HepG2 (cell line): ENCODE results near the gene MGST2. TPM values are rescaled to one million over a fixed set of nuclear protein-coding genes. Genes with fewer than 3 reads are reported as not detected.
A peak's percentile ranks its signal among the peaks of the same experiment; 100 is the strongest.

Source experiments
- ATF7 ChIP-seq, 2 experiments: fragments of 450-650 bp in 1 of 2; sonication (generic) in 1 of 2; formaldehyde crosslinking in 1 of 2; IDR thresholded peaks; 2 replicates each; pipeline versions ENCODE4 v1.4.0 to v1.6.1; 2016 to 2020; ENCODE audit warnings: antibody characterized with exemption in 1 of 2, mild to moderate bottlenecking in 1 of 2, missing genetic modification reagents in 1 of 2
- FOSL1 ChIP-seq: sonication (generic); formaldehyde crosslinking; IDR thresholded peaks from 2 replicates; pipeline ENCODE4 v1.9.0; 2021; ENCODE audit warnings: missing genetic modification reagents, borderline replicate concordance
- HDAC1 ChIP-seq: sonication (generic); formaldehyde crosslinking; IDR thresholded peaks from 2 replicates; pipeline ENCODE4 v1.5.1; 2020; ENCODE audit warnings: mild to moderate bottlenecking, missing genetic modification reagents
- HOXA9 ChIP-seq: sonication (generic); formaldehyde crosslinking; IDR thresholded peaks from 2 replicates; pipeline ENCODE4 v1.8.1; 2022; ENCODE audit warnings: missing genetic modification reagents, mild to moderate bottlenecking, moderate library complexity, borderline replicate concordance
- MZF1 ChIP-seq: sonication (generic); formaldehyde crosslinking; IDR thresholded peaks from 2 replicates; pipeline ENCODE4 v1.8.1; 2023; ENCODE audit warnings: mild to moderate bottlenecking, missing genetic modification reagents, borderline replicate concordance
- NR2F1 ChIP-seq, 2 experiments: fragments of 450-650 bp in 1 of 2; formaldehyde crosslinking in 1 of 2; IDR thresholded peaks; 2 replicates each; pipeline versions ENCODE4 v1.5.0 to v1.6.1; 2016 to 2020; ENCODE audit warnings: mild to moderate bottlenecking in 1 of 2, missing compliant biosample characterization in 1 of 2, missing genetic modification reagents in 1 of 2, moderate library complexity in 1 of 2
- SETDB1 ChIP-seq: sonication (generic); formaldehyde crosslinking; IDR thresholded peaks from 2 replicates; pipeline ENCODE4 v1.5.1; 2020; ENCODE audit warnings: missing genetic modification reagents, mild to moderate bottlenecking, borderline replicate concordance
- SIN3B ChIP-seq: fragments of 150-350 bp; IDR thresholded peaks from 2 replicates; pipeline ENCODE4 v1.6.1; 2014; ENCODE audit warnings: low read length
- ZFP36L1 ChIP-seq: sonication (generic); formaldehyde crosslinking; IDR thresholded peaks from 2 replicates; pipeline ENCODE4 v1.8.0; 2022; ENCODE audit warnings: mild to moderate bottlenecking, missing genetic modification reagents, moderate library complexity
- ZMYM2 ChIP-seq: sonication (generic); formaldehyde crosslinking; IDR thresholded peaks from 2 replicates; pipeline ENCODE4 v1.8.0; 2022; ENCODE audit warnings: mild to moderate bottlenecking, missing genetic modification reagents
- ZNF207 ChIP-seq: fragments of 450-650 bp; IDR thresholded peaks from 2 replicates; pipeline ENCODE4 v1.6.1; 2016; ENCODE audit warnings: antibody characterized with exemption, borderline replicate concordance
- ZNF24 ChIP-seq: fragments of 450-650 bp; IDR thresholded peaks from 2 replicates; pipeline ENCODE4 v1.6.1; 2017; ENCODE audit warnings: antibody characterized with exemption, mild to moderate bottlenecking
- ZNF282 ChIP-seq: fragments of 450-650 bp; IDR thresholded peaks from 2 replicates; pipeline ENCODE4 v1.6.1; 2018; ENCODE audit not compliant: partially characterized antibody
- ZNF3 ChIP-seq: IDR thresholded peaks from 2 replicates; pipeline ENCODE4 v1.7.0; 2017; ENCODE audit warnings: inconsistent platforms
- ZNF367 ChIP-seq: sonication (generic); formaldehyde crosslinking; IDR thresholded peaks from 2 replicates; pipeline ENCODE4 v1.4.0; 2020; ENCODE audit warnings: missing genetic modification reagents, borderline replicate concordance
- ZNF703 ChIP-seq: sonication (generic); formaldehyde crosslinking; IDR thresholded peaks from 2 replicates; pipeline ENCODE4 v1.5.1; 2020; ENCODE audit warnings: missing genetic modification reagents, mild to moderate bottlenecking, moderate library complexity, borderline replicate concordance
- ZNF746 ChIP-seq: sonication (generic); formaldehyde crosslinking; IDR thresholded peaks from 2 replicates; pipeline ENCODE4 v1.8.0; 2022; ENCODE audit warnings: mild to moderate bottlenecking, missing genetic modification reagents
- polyA plus RNA-seq, 8 experiments: library from polyadenylated mRNA; depleted of rRNA in 3 of 8; stranded (reverse) in 7 of 8; unstranded in 1 of 8; fragments of >200 nt; fragmentation: Illumina TruSeq in 4 of 8; extraction: Trizol in 4 of 8; gene quantifications; 2 replicates each; pipeline versions ENCODE4 v1.2.1 to v1.2.3, GENCODE V29; 2011 to 2016; ENCODE audit warnings: low read depth in 4 of 8, missing spikeins in 1 of 8, mixed read lengths in 1 of 8; ENCODE audit not compliant: insufficient read depth in 1 of 8
- total RNA-seq, 5 experiments: library from RNA; depleted of rRNA; stranded (reverse); fragments of >200 nt; fragmentation: Illumina TruSeq; extraction: Trizol; gene quantifications; 2 replicates each; pipeline ENCODE4 v1.2.3, GENCODE V29; 2016; ENCODE audit warnings: low read depth in 1 of 5
- TF ChIP-seq, protein P1 (sequence below): sonication (generic); IDR thresholded peaks from 2 replicates; pipeline ENCODE4 v1.6.1; 2016; ENCODE audit warnings: low read depth, borderline replicate concordance
- TF ChIP-seq, protein P2 (sequence below): IDR thresholded peaks from 2 replicates; pipeline ENCODE4 v1.6.1; 2016; ENCODE audit warnings: missing biosample characterization, missing genetic modification reagents, low read depth
- TF ChIP-seq, protein P3 (sequence below): conservative IDR thresholded peaks from 2 replicates; pipeline ENCODE4 v1.6.1; 2018; ENCODE audit warnings: missing genetic modification reagents
- TF ChIP-seq, protein P4 (sequence below): sonication (generic); formaldehyde crosslinking; IDR thresholded peaks from 2 replicates; pipeline ENCODE4 v1.4.0; 2020; ENCODE audit warnings: missing genetic modification reagents, mild to moderate bottlenecking, borderline replicate concordance
- TF ChIP-seq, protein P5 (sequence below): sonication (generic); formaldehyde crosslinking; IDR thresholded peaks from 2 replicates; pipeline ENCODE4 v1.5.0; 2020; ENCODE audit warnings: missing genetic modification reagents

Gene MGST2
- total and polyA plus RNA-seq, 2 of the 13 experiments (the other 11 are each of a cell fraction or from before 2014, with no cell fraction given): 205 to 416 TPM

DNA sequence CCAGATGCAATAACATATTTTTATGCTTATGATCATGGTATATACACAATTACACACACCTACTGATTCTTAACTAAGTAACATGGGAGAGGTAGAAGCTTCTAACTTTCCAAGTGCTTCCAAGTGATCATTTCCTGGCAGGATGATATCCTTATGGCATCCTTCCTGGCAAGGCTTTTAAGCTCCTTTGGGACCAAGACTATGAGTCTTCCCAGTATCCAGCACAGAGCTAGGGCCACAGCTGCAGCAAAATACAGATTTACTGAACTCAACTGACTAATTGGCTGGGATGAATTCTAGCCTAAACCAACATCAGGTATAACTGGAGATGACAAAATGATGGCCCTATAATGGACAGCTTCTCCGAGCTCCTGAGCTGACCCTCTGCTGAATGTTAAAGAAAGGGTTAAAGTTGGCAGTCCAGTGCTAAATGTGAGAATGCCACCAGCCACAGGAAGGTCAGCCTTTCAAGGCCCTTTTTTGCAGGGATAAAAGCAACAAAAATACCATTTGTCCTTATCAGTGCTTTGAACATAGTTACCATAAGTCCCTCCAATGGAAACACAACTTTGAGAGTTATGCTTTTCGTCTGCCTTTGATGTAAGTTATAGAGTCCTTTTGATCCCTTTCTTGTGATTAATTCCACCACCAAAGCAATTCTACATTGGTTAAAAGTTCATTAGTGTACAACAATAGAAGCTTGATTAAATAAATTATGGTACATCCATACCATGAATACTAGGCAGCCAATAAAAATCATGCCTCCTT lies 73.4 kb downstream of the MGST2 start (continued):
- TF ChIP-seq SETDB1 (CRISPR knock-in tag) (no peak), ZNF24 (no peak), SIN3B (no peak), MZF1 (no peak), ZNF703 (CRISPR knock-in tag) (no peak), ZNF3 (no peak), HDAC1 (CRISPR knock-in tag) (no peak), ZNF746 (CRISPR knock-in tag) (no peak), ZNF207 (no peak), ATF7 (IDR thresholded peaks at IDR 0.05) (no peak), ATF7 (CRISPR knock-in tag; IDR thresholded peaks at IDR 0.05) (no peak), NR2F1 (CRISPR knock-in tag; IDR thresholded peaks at IDR 0.05) (peak in 1 of 2 experiments; percentile 64; a peak in 3 of 4 replicates), ZNF367 (no peak), FOSL1 (CRISPR knock-in tag) (no peak), ZMYM2 (CRISPR knock-in tag) (no peak), ZFP36L1 (CRISPR knock-in tag) (no peak), ZNF282 (no peak), HOXA9 (CRISPR knock-in tag) (no peak)
- TF ChIP-seq, protein P1, sequence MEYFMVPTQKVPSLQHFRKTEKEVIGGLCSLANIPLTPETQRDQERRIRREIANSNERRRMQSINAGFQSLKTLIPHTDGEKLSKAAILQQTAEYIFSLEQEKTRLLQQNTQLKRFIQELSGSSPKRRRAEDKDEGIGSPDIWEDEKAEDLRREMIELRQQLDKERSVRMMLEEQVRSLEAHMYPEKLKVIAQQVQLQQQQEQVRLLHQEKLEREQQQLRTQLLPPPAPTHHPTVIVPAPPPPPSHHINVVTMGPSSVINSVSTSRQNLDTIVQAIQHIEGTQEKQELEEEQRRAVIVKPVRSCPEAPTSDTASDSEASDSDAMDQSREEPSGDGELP: peak; percentile 15; the same call in 1 of the 2 replicates
- TF ChIP-seq, protein P2, sequence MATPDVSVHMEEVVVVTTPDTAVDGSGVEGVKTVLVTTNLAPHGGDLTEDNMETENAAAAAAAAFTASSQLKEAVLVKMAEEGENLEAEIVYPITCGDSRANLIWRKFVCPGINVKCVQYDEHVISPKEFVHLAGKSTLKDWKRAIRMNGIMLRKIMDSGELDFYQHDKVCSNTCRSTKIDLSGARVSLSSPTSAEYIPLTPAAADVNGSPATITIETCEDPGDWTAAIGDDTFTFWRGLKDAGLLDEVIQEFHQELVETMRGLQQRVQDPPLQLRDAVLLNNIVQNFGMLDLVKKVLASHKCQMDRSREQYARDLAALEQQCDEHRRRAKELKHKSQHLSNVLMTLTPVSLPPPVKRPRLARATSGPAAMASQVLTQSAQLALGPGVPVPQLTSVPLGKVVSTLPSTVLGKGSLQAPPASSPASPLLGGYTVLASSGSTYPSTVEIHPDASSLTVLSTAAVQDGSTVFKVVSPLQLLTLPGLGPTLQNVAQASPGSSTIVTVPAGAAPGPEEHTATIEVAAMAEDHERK (CRISPR knock-in tag): no peak
- TF ChIP-seq, protein P3, sequence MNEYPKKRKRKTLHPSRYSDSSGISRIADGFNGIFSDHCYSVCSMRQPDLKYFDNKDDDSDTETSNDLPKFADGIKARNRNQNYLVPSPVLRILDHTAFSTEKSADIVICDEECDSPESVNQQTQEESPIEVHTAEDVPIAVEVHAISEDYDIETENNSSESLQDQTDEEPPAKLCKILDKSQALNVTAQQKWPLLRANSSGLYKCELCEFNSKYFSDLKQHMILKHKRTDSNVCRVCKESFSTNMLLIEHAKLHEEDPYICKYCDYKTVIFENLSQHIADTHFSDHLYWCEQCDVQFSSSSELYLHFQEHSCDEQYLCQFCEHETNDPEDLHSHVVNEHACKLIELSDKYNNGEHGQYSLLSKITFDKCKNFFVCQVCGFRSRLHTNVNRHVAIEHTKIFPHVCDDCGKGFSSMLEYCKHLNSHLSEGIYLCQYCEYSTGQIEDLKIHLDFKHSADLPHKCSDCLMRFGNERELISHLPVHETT (CRISPR knock-in tag): no peak
- TF ChIP-seq, protein P4, sequence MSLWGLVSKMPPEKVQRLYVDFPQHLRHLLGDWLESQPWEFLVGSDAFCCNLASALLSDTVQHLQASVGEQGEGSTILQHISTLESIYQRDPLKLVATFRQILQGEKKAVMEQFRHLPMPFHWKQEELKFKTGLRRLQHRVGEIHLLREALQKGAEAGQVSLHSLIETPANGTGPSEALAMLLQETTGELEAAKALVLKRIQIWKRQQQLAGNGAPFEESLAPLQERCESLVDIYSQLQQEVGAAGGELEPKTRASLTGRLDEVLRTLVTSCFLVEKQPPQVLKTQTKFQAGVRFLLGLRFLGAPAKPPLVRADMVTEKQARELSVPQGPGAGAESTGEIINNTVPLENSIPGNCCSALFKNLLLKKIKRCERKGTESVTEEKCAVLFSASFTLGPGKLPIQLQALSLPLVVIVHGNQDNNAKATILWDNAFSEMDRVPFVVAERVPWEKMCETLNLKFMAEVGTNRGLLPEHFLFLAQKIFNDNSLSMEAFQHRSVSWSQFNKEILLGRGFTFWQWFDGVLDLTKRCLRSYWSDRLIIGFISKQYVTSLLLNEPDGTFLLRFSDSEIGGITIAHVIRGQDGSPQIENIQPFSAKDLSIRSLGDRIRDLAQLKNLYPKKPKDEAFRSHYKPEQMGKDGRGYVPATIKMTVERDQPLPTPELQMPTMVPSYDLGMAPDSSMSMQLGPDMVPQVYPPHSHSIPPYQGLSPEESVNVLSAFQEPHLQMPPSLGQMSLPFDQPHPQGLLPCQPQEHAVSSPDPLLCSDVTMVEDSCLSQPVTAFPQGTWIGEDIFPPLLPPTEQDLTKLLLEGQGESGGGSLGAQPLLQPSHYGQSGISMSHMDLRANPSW (CRISPR knock-in tag): no peak
- TF ChIP-seq, protein P5, sequence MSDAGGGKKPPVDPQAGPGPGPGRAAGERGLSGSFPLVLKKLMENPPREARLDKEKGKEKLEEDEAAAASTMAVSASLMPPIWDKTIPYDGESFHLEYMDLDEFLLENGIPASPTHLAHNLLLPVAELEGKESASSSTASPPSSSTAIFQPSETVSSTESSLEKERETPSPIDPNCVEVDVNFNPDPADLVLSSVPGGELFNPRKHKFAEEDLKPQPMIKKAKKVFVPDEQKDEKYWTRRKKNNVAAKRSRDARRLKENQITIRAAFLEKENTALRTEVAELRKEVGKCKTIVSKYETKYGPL (CRISPR knock-in tag): no peak
